Endothelial cell (in vitro differentiated cells): Measurements from ENCODE around the gene CERKL. TPM values are rescaled to one million over a fixed set of nuclear protein-coding genes. Genes with fewer than 3 reads are reported as not detected.

Experiments
- DNase-seq: peaks from one replicate; pipeline ENCODE4 v3.0.0; 2021; ENCODE audit warnings: low spot score
- H3K27ac Mint-ChIP-seq: one replicate; pipeline ENCODE4 v1.8.0; 2021; ENCODE audit warnings: mixed read lengths, inconsistent platforms; ENCODE audit not compliant: unreplicated experiment
- H3K27me3 Mint-ChIP-seq: one replicate; pipeline ENCODE4 v1.8.0; 2021; ENCODE audit warnings: mild to moderate bottlenecking, moderate library complexity, mixed read lengths, inconsistent platforms; ENCODE audit not compliant: unreplicated experiment
- H3K36me3 Mint-ChIP-seq: one replicate; pipeline ENCODE4 v1.8.0; 2021; ENCODE audit warnings: mild to moderate bottlenecking, low read depth, mixed read lengths, inconsistent platforms; ENCODE audit not compliant: unreplicated experiment
- H3K4me1 Mint-ChIP-seq: one replicate; pipeline ENCODE4 v1.8.0; 2021; ENCODE audit warnings: mild to moderate bottlenecking, mixed read lengths, inconsistent platforms; ENCODE audit not compliant: unreplicated experiment
- H3K4me3 Mint-ChIP-seq: one replicate; pipeline ENCODE4 v1.8.0; 2021; ENCODE audit warnings: mild to moderate bottlenecking, mixed read lengths, inconsistent platforms; ENCODE audit not compliant: unreplicated experiment
- H3K9me3 Mint-ChIP-seq: one replicate; pipeline ENCODE4 v1.8.0; 2021; ENCODE audit warnings: mixed read lengths, inconsistent platforms; ENCODE audit not compliant: unreplicated experiment
- total RNA-seq: library from RNA; stranded (reverse); fragmentation: NEBNext Ultra II Directional; extraction: Animal tissue kit (Norgen Biotek cat#: 25700); gene quantifications from one replicate; pipeline ENCODE4 v1.2.1, GENCODE V29; 2021; ENCODE audit not compliant: unreplicated experiment
- TF ChIP-seq, protein P1 (sequence below): fragments of 200-600 bp; sonication (generic); IDR thresholded peaks from one replicate; pipeline ENCODE4 v1.5.0; 2021; ENCODE audit warnings: antibody characterized with exemption; ENCODE audit not compliant: unreplicated experiment

The CERKL gene
- total RNA-seq, 1 donor from 2014 or later: 0.08 TPM

DNA sequence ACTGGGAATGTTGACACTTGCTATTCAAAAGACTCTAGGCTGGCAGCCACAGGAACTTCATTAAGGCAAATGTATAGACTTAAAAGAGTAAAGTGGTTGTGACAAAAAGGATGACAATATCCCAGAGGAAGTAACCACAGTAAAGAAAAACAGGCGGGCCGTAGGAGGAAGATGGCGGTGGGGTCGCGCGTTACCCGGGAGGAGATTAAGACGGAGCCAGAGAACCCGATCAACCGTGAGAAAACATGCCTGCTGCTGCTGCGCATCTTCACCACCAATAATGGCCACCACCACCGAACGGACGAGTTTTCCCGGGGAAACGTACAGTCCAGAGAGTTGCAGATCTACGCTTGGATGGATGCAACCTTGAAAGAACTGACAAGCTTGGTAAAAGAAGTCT is 37.4 kb upstream of the CERKL start:
- Mint-ChIP-seq H3K4me1 (peaks cover 7% of the 10 kb centered on the region), H3K4me3 (no peak overlapping the region), H3K9me3 (no peaks in the 10 kb centered on the region), H3K27me3 (no peaks in the 10 kb centered on the region), H3K27ac (no peak overlapping the region), H3K36me3 (no peaks in the 10 kb centered on the region)
- TF ChIP-seq, protein P1, sequence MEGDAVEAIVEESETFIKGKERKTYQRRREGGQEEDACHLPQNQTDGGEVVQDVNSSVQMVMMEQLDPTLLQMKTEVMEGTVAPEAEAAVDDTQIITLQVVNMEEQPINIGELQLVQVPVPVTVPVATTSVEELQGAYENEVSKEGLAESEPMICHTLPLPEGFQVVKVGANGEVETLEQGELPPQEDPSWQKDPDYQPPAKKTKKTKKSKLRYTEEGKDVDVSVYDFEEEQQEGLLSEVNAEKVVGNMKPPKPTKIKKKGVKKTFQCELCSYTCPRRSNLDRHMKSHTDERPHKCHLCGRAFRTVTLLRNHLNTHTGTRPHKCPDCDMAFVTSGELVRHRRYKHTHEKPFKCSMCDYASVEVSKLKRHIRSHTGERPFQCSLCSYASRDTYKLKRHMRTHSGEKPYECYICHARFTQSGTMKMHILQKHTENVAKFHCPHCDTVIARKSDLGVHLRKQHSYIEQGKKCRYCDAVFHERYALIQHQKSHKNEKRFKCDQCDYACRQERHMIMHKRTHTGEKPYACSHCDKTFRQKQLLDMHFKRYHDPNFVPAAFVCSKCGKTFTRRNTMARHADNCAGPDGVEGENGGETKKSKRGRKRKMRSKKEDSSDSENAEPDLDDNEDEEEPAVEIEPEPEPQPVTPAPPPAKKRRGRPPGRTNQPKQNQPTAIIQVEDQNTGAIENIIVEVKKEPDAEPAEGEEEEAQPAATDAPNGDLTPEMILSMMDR: no peak
- DNase-seq: no peak

DNA sequence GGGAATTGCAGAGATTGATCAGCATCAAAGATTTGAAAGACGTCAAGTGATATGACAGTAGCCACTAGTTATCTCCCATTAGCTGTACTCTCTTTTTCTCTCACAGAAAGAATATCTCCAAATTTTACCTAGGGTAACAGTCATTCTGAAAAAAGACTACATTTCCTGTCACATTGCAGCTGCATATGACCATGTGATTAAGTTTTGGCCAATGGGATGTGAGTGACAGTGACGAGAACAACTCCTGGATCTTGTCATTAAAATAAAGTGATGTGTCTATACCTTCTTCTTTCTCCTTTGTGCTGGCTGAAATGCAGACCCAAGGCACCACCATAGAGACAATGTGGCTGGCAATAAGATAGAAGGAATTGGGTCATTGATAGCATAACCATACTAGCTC is 34.0 kb upstream of the CERKL start:
- H3K27ac Mint-ChIP-seq: no peak overlapping the region
- H3K36me3 Mint-ChIP-seq: no peaks in the 10 kb centered on the region
- peaks cover 7% of the 10 kb centered on the region for H3K4me1 Mint-ChIP-seq
- no peak for DNase-seq
- H3K4me3 Mint-ChIP-seq: no peak overlapping the region
- H3K27me3 Mint-ChIP-seq: no peaks in the 10 kb centered on the region
- TF ChIP-seq, protein P1: no peak
- H3K9me3 Mint-ChIP-seq: no peaks in the 10 kb centered on the region

DNA sequence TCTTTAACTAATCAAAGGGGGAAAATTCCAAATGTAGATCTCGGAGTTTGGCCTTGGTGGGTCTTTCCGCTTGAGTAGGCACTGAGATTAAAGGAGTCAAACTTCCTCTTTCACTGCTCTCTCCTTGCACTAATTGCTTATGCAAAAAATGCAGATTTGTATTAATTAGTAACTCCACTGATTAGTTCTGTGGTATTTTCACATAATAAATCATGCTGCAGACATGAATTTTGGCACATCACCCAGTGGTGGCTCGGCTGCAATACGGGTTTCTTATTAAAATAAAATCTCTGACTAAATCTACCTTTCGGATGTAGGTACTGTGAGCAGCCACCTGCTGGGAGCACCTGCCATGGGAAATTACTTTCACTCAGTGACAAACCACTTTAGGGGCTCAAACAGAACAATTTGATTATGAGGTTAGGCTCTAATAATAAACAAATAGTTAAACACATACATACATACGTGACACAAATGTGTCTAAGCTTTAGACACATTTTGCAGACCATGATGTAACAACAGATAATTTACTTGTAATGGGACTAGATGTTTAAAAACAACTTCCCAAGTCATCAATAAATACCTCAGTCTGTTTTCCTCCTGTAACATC is 29.8 kb upstream of the CERKL start:
- TF ChIP-seq, protein P1: no peak
- Mint-ChIP-seq H3K27me3 (peaks cover 17% of the 10 kb centered on the region), H3K36me3 (peaks cover 5% of the 10 kb centered on the region), H3K4me3 (no peak overlapping the region), H3K9me3 (no peaks in the 10 kb centered on the region), H3K4me1 (peaks cover 28% of the 10 kb centered on the region), H3K27ac (no peak overlapping the region)
- DNase-seq: no peak

GRCh38 chr2:181685150-181685688 is 28.3 kb upstream of the CERKL start:
- DNase-seq: peak; percentile 38
- H3K27ac Mint-ChIP-seq: no peak overlapping the region
- H3K4me3 Mint-ChIP-seq: peak overlapping the region; percentile 62
- H3K36me3 Mint-ChIP-seq: peaks cover 5% of the 10 kb centered on the region
- TF ChIP-seq, protein P1: no peak
- H3K27me3 Mint-ChIP-seq: peaks cover 25% of the 10 kb centered on the region
- H3K4me1 Mint-ChIP-seq: peaks cover 30% of the 10 kb centered on the region
- no peaks in the 10 kb centered on the region for H3K9me3 Mint-ChIP-seq

- no peak overlapping the region for H3K27ac Mint-ChIP-seq
- no peak for DNase-seq
Measured at GRCh38 chr2:181684454-181685149, 27.7 kb upstream of the CERKL start.

More at GRCh38 chr2:181684454-181685149, 27.7 kb upstream of the CERKL start:
- peaks cover 26% of the 10 kb centered on the region for H3K27me3 Mint-ChIP-seq
- peaks cover 30% of the 10 kb centered on the region for H3K4me1 Mint-ChIP-seq
- peak overlapping the region; percentile 62 for H3K4me3 Mint-ChIP-seq
- no peaks in the 10 kb centered on the region for H3K9me3 Mint-ChIP-seq
- TF ChIP-seq, protein P1: no peak
- peaks cover 5% of the 10 kb centered on the region for H3K36me3 Mint-ChIP-seq
